Lung (tissue), 12 donors: ENCODE measurements around the gene THEMIS. TPM values are rescaled to one million over a fixed set of nuclear protein-coding genes. Genes with fewer than 3 reads are reported as not detected.

ENCODE experiments used
- ATAC-seq: fragments of 200-7000 bp; cut with Tn5 transposase; one replicate; pipeline ENCODE4 v1.9.1; 2020; ENCODE audit warnings: moderate number of reproducible peaks; ENCODE audit not compliant: insufficient read depth, low FRiP score
- DNase-seq, 3 donors: peaks; one replicate each; pipeline ENCODE4 v3.0.0-alpha.2; 2013 to 2017
- H3K27ac ChIP-seq, 2 donors: one replicate each; pipeline ENCODE4 v1.5.1; 2013; ENCODE audit warnings: mild to moderate bottlenecking in 2 of 2, moderate library complexity in 2 of 2, control low read depth in 1 of 2, inconsistent platforms in 1 of 2, low read depth in 1 of 2, low read length in 1 of 2
- H3K27me3 ChIP-seq, 3 donors: one replicate each; pipeline ENCODE4 v1.5.1; 2013; ENCODE audit warnings: low read length in 2 of 3; ENCODE audit not compliant: control insufficient read depth in 3 of 3, insufficient read depth in 3 of 3
- H3K36me3 ChIP-seq, 4 donors: one replicate each; pipeline ENCODE4 v1.5.1; 2013; ENCODE audit warnings: low read length in 4 of 4, mild to moderate bottlenecking in 1 of 4, moderate library complexity in 1 of 4; ENCODE audit not compliant: control insufficient read depth in 4 of 4, insufficient read depth in 4 of 4
- H3K4me1 ChIP-seq, 5 donors: one replicate each; pipeline ENCODE4 v1.5.1; 2013; ENCODE audit warnings: low read length in 5 of 5, mild to moderate bottlenecking in 2 of 5, moderate library complexity in 1 of 5; ENCODE audit not compliant: control insufficient read depth in 5 of 5, insufficient read depth in 5 of 5
- H3K4me3 ChIP-seq: one replicate; pipeline ENCODE4 v1.5.1; 2013; ENCODE audit warnings: mild to moderate bottlenecking, control low read depth, moderate library complexity
- H3K9ac ChIP-seq, 2 donors: one replicate each; pipeline ENCODE4 v1.5.1; 2013; ENCODE audit warnings: low read length in 2 of 2, control low read depth in 1 of 2; ENCODE audit not compliant: insufficient read depth in 1 of 2
- H3K9me3 ChIP-seq, 4 donors: one replicate each; pipeline ENCODE4 v1.5.1; 2013; ENCODE audit warnings: low read length in 3 of 4, mild to moderate bottlenecking in 1 of 4, moderate library complexity in 1 of 4; ENCODE audit not compliant: control insufficient read depth in 4 of 4, insufficient read depth in 3 of 4
- WGBS, 2 donors: extraction: QIAGEN DNeasy Blood & Tissue Kit; methylation state at CpG; one replicate each; pipeline ENCODE4 v1.1.7; 2013; 5-methylcytosine and 5-hydroxymethylcytosine counted together
- polyA plus RNA-seq, 2 donors: library from polyadenylated mRNA; stranded (reverse); fragments of 200-250 nt; gene quantifications; one replicate each; pipeline ENCODE4 v1.2.1, GENCODE V29; 2013
- total RNA-seq, 2 donors: library from RNA; depleted of rRNA in 1 of 2; stranded (reverse); fragments of >200 nt in 1 of 2; gene quantifications; one replicate each; pipeline ENCODE4 v1.2.1, GENCODE V29; 2014 to 2021
- TF ChIP-seq, protein P1 (sequence below): IDR thresholded peaks from 2 replicates; pipeline ENCODE4 v1.5.1; 2012; ENCODE audit warnings: mild to moderate bottlenecking; ENCODE audit errors: control extremely low read depth, extremely low read depth
- donor health status: control.
- donor health status: control.
- donor health status: Bipolar disorder and iron deficiency.
- donor health status: healthy.
- donor health status: DM: yes; HTN: yes; CAD: no.

The THEMIS gene
- total and polyA plus RNA-seq, 4 donors, result 0.22 to 0.86 (median 0.54) TPM

DNA sequence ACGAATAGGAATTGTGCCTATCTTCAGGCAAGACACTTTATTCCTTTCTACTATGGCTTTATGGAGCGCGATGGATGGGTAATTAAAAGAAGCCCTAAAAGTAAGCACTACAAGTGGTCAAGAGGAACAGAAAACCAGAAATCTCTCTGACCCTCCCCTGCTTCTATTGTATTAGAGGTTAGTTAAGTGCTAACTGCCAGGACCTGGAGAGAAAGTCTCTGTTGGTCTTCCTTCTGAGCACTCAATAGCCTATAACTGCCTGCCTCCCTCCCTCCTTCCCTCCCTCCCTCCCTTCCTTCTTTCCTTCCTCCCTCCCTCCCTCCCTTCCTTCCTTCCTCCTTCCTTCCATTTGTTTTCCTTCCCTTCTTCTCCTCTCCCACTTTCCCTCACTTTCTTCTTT lies 190.2 kb downstream of the THEMIS start:
- Histone ChIP-seq H3K27me3 (no peaks in the 10 kb centered on the region), H3K4me1 (no peaks in the 10 kb centered on the region), H3K4me3 (no peak overlapping the region), H3K27ac (no peak overlapping the region), H3K9me3 (no peaks in the 10 kb centered on the region), H3K36me3 (no peaks in the 10 kb centered on the region), H3K9ac (no peak overlapping the region)
- 88 to 90% methylated on average over 3 of the region's 3 CpGs for WGBS, 2 donors
- ATAC-seq, result no peak
- DNase-seq, result no peak
- TF ChIP-seq, protein P1, sequence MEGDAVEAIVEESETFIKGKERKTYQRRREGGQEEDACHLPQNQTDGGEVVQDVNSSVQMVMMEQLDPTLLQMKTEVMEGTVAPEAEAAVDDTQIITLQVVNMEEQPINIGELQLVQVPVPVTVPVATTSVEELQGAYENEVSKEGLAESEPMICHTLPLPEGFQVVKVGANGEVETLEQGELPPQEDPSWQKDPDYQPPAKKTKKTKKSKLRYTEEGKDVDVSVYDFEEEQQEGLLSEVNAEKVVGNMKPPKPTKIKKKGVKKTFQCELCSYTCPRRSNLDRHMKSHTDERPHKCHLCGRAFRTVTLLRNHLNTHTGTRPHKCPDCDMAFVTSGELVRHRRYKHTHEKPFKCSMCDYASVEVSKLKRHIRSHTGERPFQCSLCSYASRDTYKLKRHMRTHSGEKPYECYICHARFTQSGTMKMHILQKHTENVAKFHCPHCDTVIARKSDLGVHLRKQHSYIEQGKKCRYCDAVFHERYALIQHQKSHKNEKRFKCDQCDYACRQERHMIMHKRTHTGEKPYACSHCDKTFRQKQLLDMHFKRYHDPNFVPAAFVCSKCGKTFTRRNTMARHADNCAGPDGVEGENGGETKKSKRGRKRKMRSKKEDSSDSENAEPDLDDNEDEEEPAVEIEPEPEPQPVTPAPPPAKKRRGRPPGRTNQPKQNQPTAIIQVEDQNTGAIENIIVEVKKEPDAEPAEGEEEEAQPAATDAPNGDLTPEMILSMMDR, result no peak

GRCh38 chr6:127706216-127706615 lies 194.6 kb downstream of the THEMIS start:
- Histone ChIP-seq H3K4me1 (no peaks in the 10 kb centered on the region), H3K9ac (no peak overlapping the region), H3K4me3 (no peak overlapping the region), H3K9me3 (no peaks in the 10 kb centered on the region), H3K36me3 (no peaks in the 10 kb centered on the region), H3K27ac (no peak overlapping the region), H3K27me3 (no peaks in the 10 kb centered on the region)
- DNase-seq, result no peak
- TF ChIP-seq, protein P1, result no peak
- ATAC-seq, result no peak

DNA sequence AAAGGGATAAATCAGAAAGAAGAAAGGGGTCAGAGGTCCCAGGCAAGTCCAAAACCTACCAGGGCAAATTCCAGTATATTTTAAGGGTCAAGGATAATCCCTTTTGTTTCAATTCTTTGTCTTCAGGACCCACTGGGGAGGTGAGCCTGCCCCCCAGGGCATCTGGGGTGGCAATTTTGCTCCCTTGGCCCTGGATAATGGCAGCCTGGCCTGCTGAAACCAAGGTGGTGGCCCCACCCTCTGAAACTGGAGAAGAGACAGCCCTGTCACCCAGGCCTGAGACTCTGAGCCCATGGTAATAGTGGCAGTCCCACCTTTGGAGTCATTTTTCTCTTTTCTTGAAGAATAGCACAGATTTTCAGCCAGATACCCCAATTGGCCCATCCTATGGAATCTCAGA lies 205.8 kb downstream of the THEMIS start:
- no peak for DNase-seq
- Histone ChIP-seq H3K4me3 (no peak overlapping the region), H3K27me3 (no peaks in the 10 kb centered on the region), H3K4me1 (no peaks in the 10 kb centered on the region), H3K9me3 (no peaks in the 10 kb centered on the region), H3K36me3 (no peaks in the 10 kb centered on the region), H3K9ac (no peak overlapping the region), H3K27ac (no peak overlapping the region)
- TF ChIP-seq, protein P1, result no peak
- ATAC-seq, result no peak

- Histone ChIP-seq H3K4me3 (no peak overlapping the region), H3K9ac (no peak overlapping the region), H3K4me1 (no peaks in the 10 kb centered on the region), H3K9me3 (no peaks in the 10 kb centered on the region), H3K36me3 (no peaks in the 10 kb centered on the region), H3K27ac (no peak overlapping the region), H3K27me3 (no peaks in the 10 kb centered on the region)
- TF ChIP-seq, protein P1, result no peak
- ATAC-seq, result no peak
- DNase-seq, result no peak
These were observed 209.7 kb downstream of the THEMIS start for GRCh38 chr6:127691146-127691545.
